Left forelimb (tissue), 1 donor: ENCODE data around the gene ABLIM3.

Experiments
- DNase-seq: peaks from one replicate; pipeline ENCODE4 v3.0.0-alpha.2; 2018; ENCODE audit warnings: low spot score

The ABLIM3 gene

GRCh38 chr5:149309354-149309753 lies 168.1 kb downstream of the ABLIM3 start:
- no peak for DNase-seq
